ENCODE measurements around the gene PRKCSH. TPM values are rescaled to one million over a fixed set of nuclear protein-coding genes. Genes with fewer than 3 reads are reported as not detected.

The PRKCSH gene
- total and polyA plus RNA-seq, 8 donors = 273 to 338 (median 304) TPM

DNA sequence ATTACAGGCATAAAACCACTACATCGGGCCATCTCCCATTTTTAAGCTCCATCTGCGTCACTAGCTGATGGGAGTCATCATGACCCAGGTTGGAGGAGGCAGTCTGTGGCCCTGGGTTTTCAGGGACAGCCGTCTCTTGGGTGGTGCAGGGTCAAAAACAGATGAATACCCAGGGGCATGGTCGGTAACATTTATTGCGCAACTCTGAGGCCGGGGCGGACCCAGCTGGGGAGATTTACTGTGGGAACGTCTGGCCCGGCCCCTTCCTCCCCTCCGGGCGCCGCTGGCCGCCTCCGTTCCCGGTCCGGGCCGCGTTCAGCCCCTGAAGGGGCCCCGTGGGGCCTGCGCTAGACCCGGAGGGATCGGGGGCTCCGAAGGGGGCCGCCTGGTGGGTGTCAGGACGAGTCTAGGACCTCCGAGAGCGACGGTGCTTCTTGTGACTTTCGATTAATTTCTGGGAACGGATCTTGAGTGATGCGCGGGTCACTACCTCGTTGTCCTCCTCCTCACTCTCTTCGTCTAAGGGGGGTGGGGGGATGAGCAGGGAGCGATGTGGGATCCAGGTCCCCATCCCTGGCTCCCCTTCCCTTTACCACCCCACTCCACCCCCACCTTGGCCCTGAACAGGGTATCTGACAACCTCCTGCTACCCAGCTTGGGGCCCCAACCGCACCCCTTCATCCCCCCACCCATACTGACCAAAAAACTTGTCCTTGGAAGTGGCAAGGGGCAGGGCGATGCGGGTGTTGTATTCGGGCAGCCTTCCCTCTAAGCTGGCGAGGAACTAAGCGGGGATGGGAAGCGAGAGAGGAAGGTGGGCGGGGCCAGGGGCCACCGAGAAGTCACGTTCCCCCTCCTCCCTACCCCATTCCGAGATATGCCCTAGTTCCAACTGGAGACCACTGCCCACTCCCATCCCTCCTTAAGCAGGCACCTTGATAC, 14.7 kb upstream of the PRKCSH start:
- Histone ChIP-seq H3K4me1 (peaks cover 17 to 45% of the 10 kb centered on the region in 2 donors), H3K9me3 (no peaks in the 10 kb centered on the region), H3K4me3 (peak overlapping the region; percentile 7 to 28), H3K27ac (peak overlapping the region in 1 of 2 donors; percentile 13), H3K36me3 (no peaks in the 10 kb centered on the region), H3K27me3 (peaks cover 4 to 81% of the 10 kb centered on the region in 2 donors)
- TF ChIP-seq, protein P1, sequence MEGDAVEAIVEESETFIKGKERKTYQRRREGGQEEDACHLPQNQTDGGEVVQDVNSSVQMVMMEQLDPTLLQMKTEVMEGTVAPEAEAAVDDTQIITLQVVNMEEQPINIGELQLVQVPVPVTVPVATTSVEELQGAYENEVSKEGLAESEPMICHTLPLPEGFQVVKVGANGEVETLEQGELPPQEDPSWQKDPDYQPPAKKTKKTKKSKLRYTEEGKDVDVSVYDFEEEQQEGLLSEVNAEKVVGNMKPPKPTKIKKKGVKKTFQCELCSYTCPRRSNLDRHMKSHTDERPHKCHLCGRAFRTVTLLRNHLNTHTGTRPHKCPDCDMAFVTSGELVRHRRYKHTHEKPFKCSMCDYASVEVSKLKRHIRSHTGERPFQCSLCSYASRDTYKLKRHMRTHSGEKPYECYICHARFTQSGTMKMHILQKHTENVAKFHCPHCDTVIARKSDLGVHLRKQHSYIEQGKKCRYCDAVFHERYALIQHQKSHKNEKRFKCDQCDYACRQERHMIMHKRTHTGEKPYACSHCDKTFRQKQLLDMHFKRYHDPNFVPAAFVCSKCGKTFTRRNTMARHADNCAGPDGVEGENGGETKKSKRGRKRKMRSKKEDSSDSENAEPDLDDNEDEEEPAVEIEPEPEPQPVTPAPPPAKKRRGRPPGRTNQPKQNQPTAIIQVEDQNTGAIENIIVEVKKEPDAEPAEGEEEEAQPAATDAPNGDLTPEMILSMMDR (IDR thresholded peaks at IDR 0.05) = no peak
- peak in 1 of 4 donors; percentile 81 for DNase-seq
- intact Hi-C loops (cut with DNase I) = no loop called here
- no peak for ATAC-seq

DNA sequence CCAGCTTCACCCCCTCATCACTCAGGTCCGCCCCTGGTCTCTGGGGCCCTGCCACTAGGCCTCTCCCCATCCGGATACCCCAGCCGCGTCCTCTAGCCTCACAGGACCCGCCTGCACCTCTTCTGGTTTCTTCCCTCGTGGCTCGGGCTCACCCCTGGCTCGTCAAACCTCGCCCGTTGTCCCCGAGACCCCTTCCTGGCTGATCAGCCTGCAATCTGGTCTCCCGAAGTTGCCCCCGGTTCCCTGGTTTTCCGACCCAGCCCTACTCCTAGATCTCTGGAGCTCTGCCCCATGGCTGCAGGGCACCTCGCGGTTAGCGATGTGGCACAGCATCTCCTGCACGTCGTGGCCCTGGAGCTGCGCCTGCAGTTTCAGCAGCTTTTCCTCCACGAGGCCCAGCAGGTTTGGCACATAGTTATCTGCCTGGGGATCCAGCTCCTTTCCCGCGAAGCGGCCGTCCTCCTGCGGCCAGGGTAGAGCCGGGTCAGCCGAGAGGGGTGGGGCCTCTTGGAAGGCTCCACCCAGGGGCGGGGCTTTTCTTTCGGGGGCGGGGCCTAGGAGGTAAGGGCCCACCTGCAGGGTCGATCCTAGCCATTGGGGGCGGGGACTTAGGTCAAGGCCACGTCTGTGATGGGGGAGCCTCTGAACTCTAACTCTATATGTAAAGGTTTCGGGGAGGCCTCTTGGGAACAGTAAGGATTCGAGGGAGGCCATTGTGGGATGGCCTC, 13.9 kb upstream of the PRKCSH start:
- TF ChIP-seq, protein P1 (IDR thresholded peaks at IDR 0.05) = no peak
- ATAC-seq (peak; percentile 54), DNase-seq (peak in 2 of 4 donors; percentile 69 to 88)
- peaks cover 4 to 77% of the 10 kb centered on the region in 2 donors for H3K27me3 ChIP-seq
- no peaks in the 10 kb centered on the region for H3K9me3 ChIP-seq
- peaks cover 17 to 45% of the 10 kb centered on the region in 2 donors for H3K4me1 ChIP-seq
- no peaks in the 10 kb centered on the region for H3K36me3 ChIP-seq
- peak overlapping the region in 1 of 2 donors; percentile 20 for H3K27ac ChIP-seq
- H3K4me3 ChIP-seq = peak overlapping the region; percentile 25 to 28
- intact Hi-C loops (cut with DNase I) = no loop called here

DNA sequence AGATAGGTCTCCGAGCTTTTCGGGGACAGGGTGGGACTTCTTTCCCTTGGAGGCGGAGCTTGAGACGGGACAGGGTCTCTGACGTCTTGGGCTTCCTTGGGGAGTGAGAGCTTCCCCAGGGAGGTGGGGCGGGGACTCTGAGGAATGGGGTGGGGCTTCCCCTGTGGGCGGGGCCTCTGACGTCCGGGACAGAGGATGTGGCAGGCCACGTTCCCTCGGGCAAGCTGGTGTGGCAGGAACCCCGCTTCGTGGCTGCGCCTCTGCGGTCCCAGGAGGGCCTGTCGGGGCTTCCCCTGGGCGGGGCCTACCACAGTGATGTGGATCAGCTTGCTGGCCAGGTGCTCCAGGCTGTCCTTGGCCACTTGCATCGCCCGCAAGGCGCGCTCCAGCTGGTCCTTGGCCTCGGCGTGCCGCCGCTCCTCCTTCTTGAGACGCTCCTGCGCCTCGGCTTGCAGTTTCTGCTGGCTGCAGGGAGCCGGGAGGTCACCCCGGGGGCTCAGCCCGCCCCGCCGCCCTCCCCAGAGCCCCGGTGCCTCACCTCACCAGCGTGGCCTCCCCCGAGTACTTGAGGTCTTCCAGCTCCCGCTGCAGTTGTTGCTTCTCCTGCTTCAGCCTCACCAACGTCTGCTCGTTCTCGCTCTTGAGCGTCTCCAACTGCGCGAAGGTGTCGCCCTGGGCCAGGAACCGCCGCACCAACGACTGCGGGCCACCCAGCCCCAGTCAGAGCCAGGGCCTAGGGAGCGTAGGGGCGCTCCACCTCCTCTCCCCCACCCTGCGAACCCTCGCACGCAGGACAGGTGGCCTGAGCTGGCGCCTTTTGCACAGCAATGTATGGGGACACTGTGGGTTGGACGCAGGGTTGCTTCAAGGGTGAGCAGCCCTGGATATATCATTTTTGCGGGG, 13.0 kb upstream of the PRKCSH start:
- H3K9me3 ChIP-seq = no peaks in the 10 kb centered on the region
- intact Hi-C loops (cut with DNase I) = no loop called here
- DNase-seq = peak in 3 of 4 donors; percentile 58 to 95 (median 92)

DNA sequence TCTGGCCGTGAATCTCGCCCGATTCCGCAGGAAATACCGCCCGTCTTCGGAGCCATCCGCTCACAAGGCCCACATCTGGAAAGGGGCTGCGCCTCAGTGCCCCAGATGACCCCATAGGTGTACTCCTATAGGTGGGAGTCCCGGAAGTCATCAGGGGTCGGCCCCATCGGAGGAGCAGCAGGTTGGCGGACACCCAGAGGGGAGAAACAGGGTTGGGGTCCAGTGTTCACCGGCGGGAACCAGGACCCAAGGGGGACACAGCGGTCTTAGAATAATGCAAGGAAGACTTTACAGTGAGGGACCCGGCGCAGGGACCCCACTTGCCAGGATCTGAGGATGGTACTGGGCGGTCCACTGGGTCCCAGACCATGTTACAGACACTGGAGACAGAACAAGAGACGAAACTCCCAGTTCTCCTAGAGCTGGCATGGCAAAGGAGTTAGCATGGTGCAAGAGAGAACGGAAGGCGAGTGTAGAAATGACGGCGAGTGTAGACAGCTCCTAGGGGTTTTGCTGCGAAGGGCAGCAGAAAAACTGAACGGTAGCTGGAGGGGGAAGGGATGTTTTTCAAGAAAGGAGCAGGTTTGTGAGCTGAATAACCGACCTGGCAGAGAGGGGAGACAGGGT, 12.2 kb upstream of the PRKCSH start:
- H3K4me1 ChIP-seq = peaks cover 17 to 45% of the 10 kb centered on the region in 2 donors
- TF ChIP-seq, protein P1 (IDR thresholded peaks at IDR 0.05) = no peak
- no peak overlapping the region for H3K4me3 ChIP-seq
- H3K9me3 ChIP-seq = no peaks in the 10 kb centered on the region
- intact Hi-C loops (cut with DNase I) = no loop called here
- H3K27ac ChIP-seq = no peak overlapping the region
- DNase-seq (no peak), ATAC-seq (no peak)
- H3K27me3 ChIP-seq = peaks cover 4 to 60% of the 10 kb centered on the region in 2 donors
- H3K36me3 ChIP-seq = no peaks in the 10 kb centered on the region

More for the DNA sequence above, 13.0 kb upstream of the PRKCSH start:
- H3K27ac ChIP-seq = peak overlapping the region; percentile 20 to 44
- TF ChIP-seq, protein P1 (IDR thresholded peaks at IDR 0.05) = no peak
- peaks cover 17 to 45% of the 10 kb centered on the region in 2 donors for H3K4me1 ChIP-seq
- peaks cover 4 to 68% of the 10 kb centered on the region in 2 donors for H3K27me3 ChIP-seq
- peak overlapping the region; percentile 25 to 28 for H3K4me3 ChIP-seq
- no peaks in the 10 kb centered on the region for H3K36me3 ChIP-seq
- peak; percentile 83 for ATAC-seq
